OCI-LY7 (cell line): Measurements from ENCODE around the gene STK33. TPM values are rescaled to one million over a fixed set of nuclear protein-coding genes. Genes with fewer than 3 reads are reported as not detected.
"Not testable (repeated sequence)": the region's sequence is repeated elsewhere in the genome, so short reads cannot be mapped to it uniquely, and the experiment has no call there.

Source experiments
- BruUV-seq: library from RNA; stranded (reverse); fragments of 400-500 nt; replicated peaks from 2 replicates; lab custom pipeline; 2021; lab: Mats Ljungman, UMichigan
- CTCF ChIA-PET: fragments of 300-600 bp; sonication (Branson Sonifier 250); formaldehyde crosslinking; loops from one replicate; lab custom pipeline; 2022; ENCODE audit warnings: antibody characterized with exemption; ENCODE audit not compliant: unreplicated experiment; lab: Charles Lee
- POLR2A ChIA-PET: fragments of 300-600 bp; sonication (Branson Sonifier 250); formaldehyde crosslinking; loops from one replicate; lab custom pipeline; 2022; ENCODE audit warnings: antibody characterized with exemption; lab: Charles Lee
- DNase-seq: peaks from one replicate; pipeline ENCODE4 v3.0.0-alpha.2; 2015; ENCODE audit warnings: low spot score
- H2AFZ ChIP-seq: fragments of 200-600 bp; sonication (generic), shearing (Covaris generic); 2 replicates; pipeline ENCODE4 v1.6.1; 2014; ENCODE audit warnings: mild to moderate bottlenecking, antibody characterized with exemption, low read length, moderate library complexity
- H3K27ac ChIP-seq: fragments of 200-600 bp; sonication (generic); 2 replicates; pipeline ENCODE4 v1.5.1; 2014; ENCODE audit warnings: mixed run types, low read depth, mild to moderate bottlenecking, moderate library complexity, low read length, inconsistent platforms; ENCODE audit not compliant: poor library complexity, severe bottlenecking
- H3K36me3 ChIP-seq: fragments of 200-600 bp; sonication (generic); 2 replicates; pipeline ENCODE4 v1.6.1; 2014; ENCODE audit warnings: mild to moderate bottlenecking, antibody characterized with exemption, low read length, moderate library complexity, mixed read lengths; ENCODE audit not compliant: insufficient read depth
- H3K4me1 ChIP-seq: fragments of 200-600 bp; sonication (generic); 2 replicates; pipeline ENCODE4 v1.5.1; 2014; ENCODE audit warnings: mild to moderate bottlenecking, low read length; ENCODE audit not compliant: insufficient read depth, poor library complexity, severe bottlenecking
- H3K4me2 ChIP-seq: fragments of 200-600 bp; sonication (generic); 2 replicates; pipeline ENCODE4 v1.6.1; 2014; ENCODE audit warnings: mild to moderate bottlenecking, low read length
- H3K4me3 ChIP-seq: fragments of 200-600 bp; sonication (generic); 2 replicates; pipeline ENCODE4 v1.5.1; 2014; ENCODE audit warnings: mild to moderate bottlenecking, low read depth, low read length; ENCODE audit not compliant: poor library complexity, severe bottlenecking
- H3K79me2 ChIP-seq: fragments of 200-600 bp; sonication (generic); 2 replicates; pipeline ENCODE4 v1.6.1; 2016; ENCODE audit warnings: low read depth, mild to moderate bottlenecking, low read length, moderate library complexity, mixed read lengths; ENCODE audit not compliant: insufficient read depth
- H3K9me2 ChIP-seq: fragments of 200-600 bp; sonication (generic); 2 replicates; pipeline ENCODE4 v1.6.1; 2016; ENCODE audit warnings: mild to moderate bottlenecking, low read length, mixed read lengths; ENCODE audit not compliant: insufficient read depth
- H3K9me3 ChIP-seq: fragments of 200-600 bp; sonication (generic); 2 replicates; pipeline ENCODE4 v1.6.1; 2014; ENCODE audit warnings: mild to moderate bottlenecking, mixed run types, low read length, mixed read lengths
- H4K20me1 ChIP-seq: fragments of 200-600 bp; sonication (generic); 2 replicates; pipeline ENCODE4 v1.6.1; 2014; ENCODE audit warnings: mild to moderate bottlenecking, antibody characterized with exemption, low read length, moderate library complexity, mixed read lengths; ENCODE audit not compliant: insufficient read depth
- EZH2phosphoT487 ChIP-seq: fragments of 200-600 bp; sonication (generic); IDR thresholded peaks from 2 replicates; pipeline ENCODE4 v1.6.1; 2018; ENCODE audit warnings: low read depth, borderline replicate concordance, mild to moderate bottlenecking, mixed run types, antibody characterized with exemption, low read length, moderate library complexity, mixed read lengths
- intact Hi-C: fragments of 100-400 bp; cut with micrococcal nuclease; formaldehyde crosslinking; loops from one replicate; pipeline ENCODE4 v1.10.0; 2022; ENCODE audit not compliant: unreplicated experiment
- total RNA-seq, 2 experiments: library from RNA; depleted of rRNA in 1 of 2; stranded (reverse); fragments of >200 nt in 1 of 2; shearing (Covaris generic) in 1 of 2; gene quantifications; 2 replicates each; pipeline ENCODE4 v1.2.3, GENCODE V29; 2014 to 2022
- TF ChIP-seq, protein P1 (sequence below): fragments of 200-600 bp; sonication (generic); conservative IDR thresholded peaks from 2 replicates; pipeline ENCODE4 v1.5.1; 2014; ENCODE audit warnings: mild to moderate bottlenecking, antibody characterized with exemption, low read length, moderate library complexity, mixed read lengths

STK33 gene
- total RNA-seq, 2 experiments from 2014 or later: 0.73 TPM; not detected in 1

DNA sequence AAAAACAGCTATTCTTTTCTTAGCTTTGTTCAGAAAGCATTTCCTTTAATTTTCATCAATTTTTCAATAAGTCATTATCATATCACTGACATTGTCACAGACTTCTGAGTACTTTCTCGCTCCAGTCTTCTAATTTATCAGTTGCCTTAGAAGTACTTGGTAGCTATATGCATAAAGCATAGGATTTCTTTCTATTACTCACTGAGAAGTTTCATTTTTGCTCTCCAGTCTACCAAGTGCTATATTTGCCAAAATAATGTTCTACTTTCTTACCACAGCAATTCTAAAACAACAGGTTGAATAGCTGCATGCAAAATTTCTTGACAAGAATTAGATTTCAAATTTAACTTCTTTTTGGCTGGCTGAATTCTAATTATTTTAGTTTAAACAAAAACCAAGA lies 116.3 kb downstream of the STK33 start:
- DNase-seq: no peak
- H3K4me3 ChIP-seq: no peak overlapping the region
- no peak overlapping the region for H3K27ac ChIP-seq
- ChIA-PET POLR2A (interaction anchor here (0.7 kb wide), 1 partner anchor 279 kb away, joined by 3 read pairs; no protein-coding TSS in a partner anchor), CTCF (no interaction called here)
- no peak overlapping the region for H3K4me2 ChIP-seq
- no peak overlapping the region for H2AFZ ChIP-seq
- intact Hi-C loops: no loop called here
- H3K79me2 ChIP-seq: no peaks in the 10 kb centered on the region
- H3K36me3 ChIP-seq: no peaks in the 10 kb centered on the region
- no peaks in the 10 kb centered on the region for H4K20me1 ChIP-seq
- H3K9me3 ChIP-seq: no peaks in the 10 kb centered on the region
- BruUV-seq: no TSS peak
- H3K9me2 ChIP-seq: no peaks in the 10 kb centered on the region
- no peaks in the 10 kb centered on the region for H3K4me1 ChIP-seq
- TF ChIP-seq EZH2phosphoT487: no peak
- TF ChIP-seq, protein P1, sequence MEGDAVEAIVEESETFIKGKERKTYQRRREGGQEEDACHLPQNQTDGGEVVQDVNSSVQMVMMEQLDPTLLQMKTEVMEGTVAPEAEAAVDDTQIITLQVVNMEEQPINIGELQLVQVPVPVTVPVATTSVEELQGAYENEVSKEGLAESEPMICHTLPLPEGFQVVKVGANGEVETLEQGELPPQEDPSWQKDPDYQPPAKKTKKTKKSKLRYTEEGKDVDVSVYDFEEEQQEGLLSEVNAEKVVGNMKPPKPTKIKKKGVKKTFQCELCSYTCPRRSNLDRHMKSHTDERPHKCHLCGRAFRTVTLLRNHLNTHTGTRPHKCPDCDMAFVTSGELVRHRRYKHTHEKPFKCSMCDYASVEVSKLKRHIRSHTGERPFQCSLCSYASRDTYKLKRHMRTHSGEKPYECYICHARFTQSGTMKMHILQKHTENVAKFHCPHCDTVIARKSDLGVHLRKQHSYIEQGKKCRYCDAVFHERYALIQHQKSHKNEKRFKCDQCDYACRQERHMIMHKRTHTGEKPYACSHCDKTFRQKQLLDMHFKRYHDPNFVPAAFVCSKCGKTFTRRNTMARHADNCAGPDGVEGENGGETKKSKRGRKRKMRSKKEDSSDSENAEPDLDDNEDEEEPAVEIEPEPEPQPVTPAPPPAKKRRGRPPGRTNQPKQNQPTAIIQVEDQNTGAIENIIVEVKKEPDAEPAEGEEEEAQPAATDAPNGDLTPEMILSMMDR: no peak

DNA sequence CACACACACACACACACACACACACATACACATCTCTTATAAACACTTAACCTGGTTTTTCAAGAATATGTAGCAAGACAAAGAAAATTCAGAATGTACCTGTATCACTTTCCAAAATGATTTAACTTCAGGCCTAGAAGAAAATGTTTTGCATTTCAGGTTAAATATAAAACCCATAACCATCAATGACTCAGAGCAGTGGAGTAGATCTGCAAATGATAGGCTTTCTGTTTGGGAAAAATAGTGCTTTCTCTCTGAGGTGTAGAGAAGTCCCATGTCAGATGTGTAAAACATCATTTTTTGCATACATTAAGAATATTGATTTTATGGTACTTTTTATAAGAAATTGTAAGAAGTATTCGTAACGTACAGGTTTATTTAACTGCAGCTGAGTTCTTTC lies 116.9 kb downstream of the STK33 start:
- H2AFZ ChIP-seq: no peak overlapping the region
- CTCF ChIA-PET: no interaction called here
- H3K4me1 ChIP-seq: no peaks in the 10 kb centered on the region
- no peaks in the 10 kb centered on the region for H4K20me1 ChIP-seq
- H3K4me2 ChIP-seq: no peak overlapping the region
- H3K9me2 ChIP-seq: no peaks in the 10 kb centered on the region
- H3K4me3 ChIP-seq: no peak overlapping the region
- TF ChIP-seq, protein P1: no peak
- no peak for TF ChIP-seq EZH2phosphoT487
- no peaks in the 10 kb centered on the region for H3K9me3 ChIP-seq
- intact Hi-C loops: no loop called here
- no peak for DNase-seq
- BruUV-seq: no TSS peak
- H3K27ac ChIP-seq: no peak overlapping the region
- POLR2A ChIA-PET: no interaction called here
- H3K36me3 ChIP-seq: no peaks in the 10 kb centered on the region
- no peaks in the 10 kb centered on the region for H3K79me2 ChIP-seq

DNA sequence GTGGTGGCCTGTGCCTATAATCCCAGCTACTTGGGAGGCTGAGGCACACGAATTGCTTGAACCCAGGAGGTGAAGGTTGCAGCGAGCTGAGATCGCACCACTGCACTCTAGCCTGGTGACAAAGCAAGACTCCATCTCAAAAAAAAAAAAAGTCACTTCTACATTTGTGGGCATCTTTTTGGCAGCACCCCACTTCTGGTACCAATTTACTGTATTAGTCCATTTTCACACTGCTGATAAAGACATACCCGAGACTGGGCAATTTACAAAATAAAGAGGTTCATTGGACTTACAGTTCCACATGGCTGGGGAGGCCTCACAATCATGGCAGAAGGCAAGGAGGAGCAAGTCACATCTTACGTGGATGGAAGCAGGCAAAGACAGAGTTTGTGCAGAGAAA lies 126.2 kb downstream of the STK33 start:
- BruUV-seq, H4K20me1 ChIP-seq, H3K27ac ChIP-seq, intact Hi-C loops, DNase-seq, H3K9me2 ChIP-seq, H3K4me1 ChIP-seq, H3K9me3 ChIP-seq, H3K36me3 ChIP-seq, H3K79me2 ChIP-seq, H2AFZ ChIP-seq, H3K4me3 ChIP-seq, POLR2A ChIA-PET, CTCF ChIA-PET, H3K4me2 ChIP-seq: not testable (repeated sequence)

DNA sequence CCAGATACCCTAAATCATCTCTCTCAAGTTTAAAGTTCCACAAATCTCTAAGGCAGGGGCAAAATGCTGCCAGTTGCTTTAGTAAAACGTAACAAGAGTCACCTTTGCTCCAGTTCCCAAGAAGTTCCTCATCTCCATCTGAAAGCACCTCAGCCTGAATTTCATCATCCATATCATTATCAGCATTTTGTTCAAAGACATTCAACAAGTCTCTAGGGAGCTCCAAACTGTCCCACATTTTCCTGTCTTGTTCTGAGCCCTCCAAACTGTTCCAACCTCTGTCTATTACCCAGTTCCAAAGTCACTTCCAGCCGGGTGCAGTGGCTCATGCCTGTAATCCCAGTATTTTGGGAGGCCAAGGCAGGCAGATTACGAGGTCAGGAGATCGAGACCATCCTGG lies 126.7 kb downstream of the STK33 start:
- H3K4me2 ChIP-seq, H3K36me3 ChIP-seq, H3K9me3 ChIP-seq, H2AFZ ChIP-seq, H4K20me1 ChIP-seq, H3K9me2 ChIP-seq, H3K27ac ChIP-seq, intact Hi-C loops, H3K4me1 ChIP-seq, H3K4me3 ChIP-seq, DNase-seq, H3K79me2 ChIP-seq, CTCF ChIA-PET, POLR2A ChIA-PET, BruUV-seq: not testable (repeated sequence)

DNA sequence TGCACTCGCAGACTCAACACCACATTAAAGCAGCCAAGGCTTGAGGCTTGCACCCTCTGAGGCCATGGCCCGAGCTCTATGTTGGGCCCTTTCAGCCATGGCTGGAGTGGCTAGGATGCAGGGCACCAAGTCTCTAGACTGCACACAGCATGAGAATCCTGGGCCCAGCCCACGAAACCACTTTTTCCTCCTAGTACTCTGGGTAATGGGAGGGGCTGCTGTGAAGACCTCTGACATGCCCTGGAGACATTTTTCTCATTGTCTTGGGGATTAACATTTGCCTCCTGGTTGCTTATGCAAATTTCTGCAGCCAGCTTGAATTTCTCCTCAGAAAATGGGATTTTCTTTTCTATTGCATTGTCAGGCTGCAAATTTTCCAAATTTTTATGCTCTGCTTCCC lies 127.1 kb downstream of the STK33 start:
- H3K36me3 ChIP-seq, H3K4me2 ChIP-seq, POLR2A ChIA-PET, H3K4me3 ChIP-seq, H3K4me1 ChIP-seq, H2AFZ ChIP-seq, H3K27ac ChIP-seq, intact Hi-C loops, H3K9me2 ChIP-seq, CTCF ChIA-PET, H3K79me2 ChIP-seq, H4K20me1 ChIP-seq, H3K9me3 ChIP-seq, DNase-seq, BruUV-seq: not testable (repeated sequence)
